NCI-H345 treated with DMSO at 0.1 percent for 48 hours (cell line): ENCODE data around the gene SOX6.
"Not testable (repeated sequence)": the region's sequence is repeated elsewhere in the genome, so short reads cannot be mapped to it uniquely, and the experiment has no call there.

Experiments
- DNase-seq: peaks from one replicate; lab custom pipeline; 2025; ENCODE audit not compliant: unreplicated experiment; lab: John Stamatoyannopoulos, UW

SOX6 gene

GRCh38 chr11:16356057-16356760 lies at the start of gene SOX6:
Gene SOX6 (minus strand): TSS chr11:16356546. CDS start chr11:16341248, 15,298 bp downstream.
- no peak for DNase-seq

- no peak for DNase-seq
Observed at GRCh38 chr11:16404781-16405285, 48.5 kb upstream of the SOX6 start.

- no peak for DNase-seq
Observed at GRCh38 chr11:16403851-16404250, 47.5 kb upstream of the SOX6 start.

GRCh38 chr11:16403448-16403803 lies 47.1 kb upstream of the SOX6 start:
- DNase-seq: no peak

GRCh38 chr11:16402654-16403447 lies 46.5 kb upstream of the SOX6 start:
- DNase-seq: no peak

GRCh38 chr11:16397390-16397789 lies 41.0 kb upstream of the SOX6 start:
- no peak for DNase-seq

GRCh38 chr11:16395601-16396000 lies 39.3 kb upstream of the SOX6 start:
- no peak for DNase-seq

- DNase-seq: no peak
Observed at GRCh38 chr11:16394947-16395346, 38.6 kb upstream of the SOX6 start.

GRCh38 chr11:16393340-16393739 lies 37.0 kb upstream of the SOX6 start:
- DNase-seq: no peak

- no peak for DNase-seq
Observed at GRCh38 chr11:16392616-16393015, 36.3 kb upstream of the SOX6 start.

- DNase-seq: not testable (repeated sequence)
Observed at GRCh38 chr11:16390826-16391225, 34.5 kb upstream of the SOX6 start.

- no peak for DNase-seq
Observed at GRCh38 chr11:16385099-16385498, 28.8 kb upstream of the SOX6 start.

- DNase-seq: no peak
Observed at GRCh38 chr11:16382638-16383380, 26.5 kb upstream of the SOX6 start.

GRCh38 chr11:16382186-16382585 lies 25.8 kb upstream of the SOX6 start:
- DNase-seq: no peak

- DNase-seq: no peak
Observed at GRCh38 chr11:16380941-16381568, 24.7 kb upstream of the SOX6 start.

- no peak for DNase-seq
Observed at GRCh38 chr11:16378906-16379305, 22.6 kb upstream of the SOX6 start.

- DNase-seq: no peak
Observed at GRCh38 chr11:16377746-16378145, 21.4 kb upstream of the SOX6 start.

- not testable (repeated sequence) for DNase-seq
Observed at GRCh38 chr11:16375664-16376063, 19.3 kb upstream of the SOX6 start.

GRCh38 chr11:16373768-16374167 lies 17.4 kb upstream of the SOX6 start:
- no peak for DNase-seq

- no peak for DNase-seq
Observed at GRCh38 chr11:16372355-16372754, 16.0 kb upstream of the SOX6 start.

- no peak for DNase-seq
Observed at GRCh38 chr11:16367252-16367651, 10.9 kb upstream of the SOX6 start.
